SK-N-SH (cell line): Measurements from ENCODE around the gene USO1. TPM values are rescaled to one million over a fixed set of nuclear protein-coding genes. Genes with fewer than 3 reads are reported as not detected.

Source experiments
- CTCF ChIA-PET: fragments of 300-600, 350-600 bp; formaldehyde crosslinking; extraction: SDS; loops from one replicate; lab custom pipeline; 2021; lab: Yijun Ruan, JAX
- POLR2A ChIA-PET: fragments of 350-600 bp; sonication (Branson Sonifier 250); formaldehyde crosslinking; extraction: SDS; loops from one replicate; lab custom pipeline; 2020; ENCODE audit warnings: antibody characterized with exemption, inconsistent platforms; lab: Yijun Ruan, JAX
- DNase-seq: peaks from one replicate; pipeline ENCODE4 v3.0.0; 2012
- H2AFZ ChIP-seq: fragments of 200-600 bp; sonication (generic); 2 replicates; pipeline ENCODE4 v1.8.1; 2016; ENCODE audit warnings: antibody characterized with exemption, mild to moderate bottlenecking, low read depth
- H3F3A ChIP-seq: fragments of 200-600 bp; sonication (generic); replicated peaks from 2 replicates; pipeline ENCODE3; 2016; ENCODE audit warnings: antibody characterized with exemption, mild to moderate bottlenecking; ENCODE audit not compliant: insufficient read depth
- H3K27ac ChIP-seq, 2 experiments: fragments of 200-500 bp in 1 of 2; fragments of 200-600 bp in 1 of 2; sonication (Bioruptor generic) in 1 of 2; sonication (generic), shearing (Covaris generic) in 1 of 2; 2 replicates each; pipeline versions ENCODE4 v1.5.1 to v1.6.1; 2014 to 2016; ENCODE audit warnings: low read depth in 2 of 2, inconsistent platforms in 1 of 2, low read length in 1 of 2, mild to moderate bottlenecking in 1 of 2, mixed read lengths in 1 of 2
- H3K27me3 ChIP-seq: fragments of 200-600 bp; sonication (generic), shearing (Covaris generic); 2 replicates; pipeline ENCODE4 v1.6.1; 2016; ENCODE audit warnings: mixed run types; ENCODE audit not compliant: insufficient read depth
- H3K36me3 ChIP-seq, 2 experiments: fragments of 200-500 bp in 1 of 2; fragments of 200-600 bp in 1 of 2; sonication (Bioruptor generic) in 1 of 2; sonication (generic) in 1 of 2; replicated peaks in 1 of 2; 2 replicates each; pipeline versions ENCODE3 to v1.5.1; 2014 to 2016; ENCODE audit warnings: low read length in 1 of 2, mild to moderate bottlenecking in 1 of 2; ENCODE audit not compliant: insufficient read depth in 2 of 2, control insufficient read depth in 1 of 2
- H3K4me1 ChIP-seq, 2 experiments: fragments of 200-500 bp in 1 of 2; fragments of 200-600 bp in 1 of 2; sonication (Bioruptor generic) in 1 of 2; sonication (generic), shearing (Covaris generic) in 1 of 2; 2 replicates each; pipeline versions ENCODE4 v1.5.1 to v1.6.1; 2014 to 2016; ENCODE audit warnings: low read depth in 1 of 2, low read length in 1 of 2, mixed run types in 1 of 2; ENCODE audit not compliant: insufficient read depth in 2 of 2, control insufficient read depth in 1 of 2
- H3K4me2 ChIP-seq: fragments of 200-600 bp; sonication (generic), shearing (Covaris generic); 2 replicates; pipeline ENCODE4 v1.6.1; 2017; ENCODE audit warnings: mixed run types
- H3K4me3 ChIP-seq, 2 experiments: fragments of 200-500 bp in 1 of 2; fragments of 200-600 bp in 1 of 2; sonication (Bioruptor generic) in 1 of 2; sonication (generic), shearing (Covaris generic) in 1 of 2; 2 replicates each; pipeline versions ENCODE4 v1.5.1 to v1.8.1; 2014 to 2016; ENCODE audit warnings: low read depth in 2 of 2, inconsistent platforms in 1 of 2, low read length in 1 of 2, mild to moderate bottlenecking in 1 of 2, mixed read lengths in 1 of 2, moderate library complexity in 1 of 2
- H3K79me2 ChIP-seq: fragments of 200-600 bp; sonication (generic); 2 replicates; pipeline ENCODE4 v1.8.1; 2017; ENCODE audit warnings: mild to moderate bottlenecking; ENCODE audit not compliant: insufficient read depth
- H3K9ac ChIP-seq: fragments of 200-600 bp; sonication (generic); 2 replicates; pipeline ENCODE4 v1.6.1; 2017; ENCODE audit warnings: mixed run types
- H3K9me2 ChIP-seq: fragments of 200-600 bp; sonication (generic); 2 replicates; pipeline ENCODE4 v1.6.1; 2017; ENCODE audit warnings: mixed run types
- H3K9me3 ChIP-seq: fragments of 200-600 bp; sonication (generic); 2 replicates; pipeline ENCODE4 v1.6.1; 2017; ENCODE audit warnings: mixed run types, mild to moderate bottlenecking, moderate library complexity
- H4K20me1 ChIP-seq: fragments of 200-600 bp; sonication (generic); 2 replicates; pipeline ENCODE4 v1.6.1; 2017; ENCODE audit warnings: mild to moderate bottlenecking, mixed run types; ENCODE audit not compliant: insufficient read depth
- CHD2 ChIP-seq: fragments of 150-350 bp; IDR thresholded peaks from 2 replicates; pipeline ENCODE4 v1.6.1; 2018; ENCODE audit warnings: low read length; ENCODE audit not compliant: partially characterized antibody
- CTCF ChIP-seq: fragments of 200-600 bp; sonication (generic); IDR thresholded peaks from 2 replicates; pipeline ENCODE4 v1.6.1; 2017; ENCODE audit warnings: antibody characterized with exemption, mild to moderate bottlenecking, moderate library complexity
- ELF1 ChIP-seq: IDR thresholded peaks from 2 replicates; pipeline ENCODE4 v1.4.0; 2012
- EP300 ChIP-seq, 2 experiments: IDR thresholded peaks; 2 replicates each; pipeline versions ENCODE4 v1.4.0 to v1.6.1; 2012; ENCODE audit warnings: borderline replicate concordance in 1 of 2, low read depth in 1 of 2, low read length in 1 of 2
- IRF3 ChIP-seq: fragments of 150-350 bp; IDR thresholded peaks from 2 replicates; pipeline ENCODE4 v1.6.1; 2016; ENCODE audit warnings: mild to moderate bottlenecking, low read depth, low read length
- JUND ChIP-seq: IDR thresholded peaks from 2 replicates; pipeline ENCODE4 v1.4.0; 2012
- MAX ChIP-seq: IDR thresholded peaks from 2 replicates; pipeline ENCODE4 v1.4.0; 2012; ENCODE audit warnings: low read depth
- PBX3 ChIP-seq: IDR thresholded peaks from 2 replicates; pipeline ENCODE4; 2012
- POLR2AphosphoS5 ChIP-seq: IDR thresholded peaks from 2 replicates; pipeline ENCODE4 v1.6.1; 2012; ENCODE audit warnings: low read depth, low read length
- RAD21 ChIP-seq: IDR thresholded peaks from 2 replicates; pipeline ENCODE4 v1.6.1; 2012; ENCODE audit warnings: mild to moderate bottlenecking, low read length
- RCOR1 ChIP-seq: fragments of 150-350 bp; IDR thresholded peaks from 2 replicates; pipeline ENCODE4 v1.6.1; 2017; ENCODE audit warnings: antibody characterized with exemption, low read length
- REST ChIP-seq: IDR thresholded peaks from 2 replicates; pipeline ENCODE4 v1.6.1; 2012; ENCODE audit warnings: mild to moderate bottlenecking, low read depth, low read length, moderate library complexity
- SIN3A ChIP-seq: IDR thresholded peaks from 2 replicates; pipeline ENCODE4 v1.6.1; 2012; ENCODE audit warnings: low read depth, mild to moderate bottlenecking, low read length, moderate library complexity, borderline replicate concordance
- TAF1 ChIP-seq: IDR thresholded peaks from 2 replicates; pipeline ENCODE4 v1.6.1; 2012; ENCODE audit warnings: low read depth, mild to moderate bottlenecking, low read length, moderate library complexity, borderline replicate concordance
- TEAD4 ChIP-seq: IDR thresholded peaks from 2 replicates; pipeline ENCODE4 v1.4.0; 2012; ENCODE audit warnings: mild to moderate bottlenecking, borderline replicate concordance; ENCODE audit not compliant: insufficient read depth
- USF1 ChIP-seq: IDR thresholded peaks from 2 replicates; pipeline ENCODE4 v1.4.0; 2012; ENCODE audit warnings: low read depth, borderline replicate concordance
- ZBTB33 ChIP-seq: IDR thresholded peaks from 2 replicates; pipeline ENCODE4 v1.4.0; 2012; ENCODE audit warnings: low read depth, borderline replicate concordance
- WGBS: methylation state at CpG from one replicate; pipeline ENCODE4 v1.1.6; 2017; ENCODE audit warnings: low lambda C conversion rate; 5-methylcytosine and 5-hydroxymethylcytosine counted together
- polyA plus RNA-seq, 3 experiments: library from polyadenylated mRNA; depleted of rRNA; stranded (reverse); fragments of >200 nt; gene quantifications; 2 replicates each; pipeline ENCODE4 v1.2.3, GENCODE V29; 2012

The USO1 gene
- polyA plus RNA-seq, 1 of the 3 experiments (the other 2 are of a cell fraction), result 25.6 TPM

GRCh38 chr4:75683482-75684155, 40.8 kb upstream of the USO1 start:
- H3K9ac ChIP-seq, result no peak overlapping the region
- no peaks in the 10 kb centered on the region for H3K36me3 ChIP-seq
- H3K4me1 ChIP-seq, result peaks cover 0 to 3% of the 10 kb centered on the region in 2 experiments; a peak in 1 of 4 replicates
- no peaks in the 10 kb centered on the region for H3K27me3 ChIP-seq
- CTCF ChIA-PET, result interaction anchor here (1.7 kb wide), 1 partner anchor 19 kb away, joined by 3 read pairs; no protein-coding TSS in a partner anchor
- no peak for TF ChIP-seq PBX3
- no peak for TF ChIP-seq JUND
- no peak for TF ChIP-seq EP300 (IDR thresholded peaks at IDR 0.05; ENCODE audit: borderline replicate concordance in 1 of 2, low read depth in 1 of 2, low read length in 1 of 2)
- no peak for TF ChIP-seq ZBTB33
- TF ChIP-seq CHD2, result no peak
- TF ChIP-seq REST, result no peak
- TF ChIP-seq ELF1, result no peak
- no peak for TF ChIP-seq MAX
- no peak for TF ChIP-seq IRF3
- no peak for TF ChIP-seq RCOR1
- TF ChIP-seq TAF1, result no peak
- TF ChIP-seq RAD21, result no peak
- no peak for TF ChIP-seq USF1
- no peak for TF ChIP-seq SIN3A
- no peak for TF ChIP-seq TEAD4
- TF ChIP-seq POLR2AphosphoS5, result no peak
- TF ChIP-seq CTCF, result no peak
- no peaks in the 10 kb centered on the region for H4K20me1 ChIP-seq
- H3F3A ChIP-seq, result peaks cover 6% of the 10 kb centered on the region
- no peak overlapping the region for H3K27ac ChIP-seq
- no peaks in the 10 kb centered on the region for H3K9me3 ChIP-seq
- H3K79me2 ChIP-seq, result no peaks in the 10 kb centered on the region
- no peak overlapping the region for H3K4me3 ChIP-seq
- no peaks in the 10 kb centered on the region for H3K9me2 ChIP-seq
- no peak for DNase-seq
- POLR2A ChIA-PET, result no interaction called here
- no peak overlapping the region for H3K4me2 ChIP-seq
- WGBS, result 92% methylated on average over 6 of the region's 6 CpGs
- H2AFZ ChIP-seq, result no peak overlapping the region
